ENCODE data around the gene SLAMF1.

SLAMF1 gene

DNA sequence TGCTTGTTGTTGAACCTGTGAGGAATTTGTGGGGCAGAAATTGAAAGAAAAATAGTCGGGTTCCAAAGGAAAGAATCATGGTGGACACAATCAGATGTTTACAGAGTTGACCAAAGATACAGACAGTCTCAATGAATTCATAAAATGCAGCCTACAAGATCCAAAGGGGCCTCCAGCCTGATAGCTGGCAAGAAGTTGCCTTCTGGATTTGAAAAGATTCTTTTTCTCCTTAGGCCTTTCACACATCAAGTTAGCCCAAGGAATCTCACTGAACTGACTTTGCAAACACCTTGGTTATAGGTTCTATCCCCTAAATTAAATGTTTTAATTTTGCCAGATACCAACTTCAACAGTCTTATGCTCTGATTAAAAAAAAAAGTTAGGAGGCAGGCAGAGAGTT lies 21.5 kb downstream of the SLAMF1 start:
- no peak for DNase-seq (ENCODE audit: low read depth in 3 of 3)

DNA sequence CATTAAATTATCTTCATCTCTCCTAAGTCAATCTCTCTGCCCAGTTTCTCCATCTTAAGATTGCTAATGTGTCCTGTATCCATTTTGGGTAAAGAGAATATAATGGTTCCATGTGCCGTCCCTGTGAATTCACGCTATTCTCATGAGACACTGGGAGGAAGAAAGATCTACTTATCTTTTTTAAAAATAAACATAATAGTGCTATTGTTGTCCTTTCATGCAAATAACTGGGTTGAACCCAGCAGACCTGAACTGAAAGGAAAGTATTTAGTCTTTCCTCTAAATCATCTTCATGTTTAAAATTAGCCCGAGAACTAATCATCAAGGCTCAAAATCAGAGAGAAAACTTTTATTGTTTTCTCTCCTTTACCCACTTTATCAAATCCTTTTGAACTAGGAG lies 22.4 kb downstream of the SLAMF1 start:
- no peak for DNase-seq (ENCODE audit: low read depth in 3 of 3)

DNA sequence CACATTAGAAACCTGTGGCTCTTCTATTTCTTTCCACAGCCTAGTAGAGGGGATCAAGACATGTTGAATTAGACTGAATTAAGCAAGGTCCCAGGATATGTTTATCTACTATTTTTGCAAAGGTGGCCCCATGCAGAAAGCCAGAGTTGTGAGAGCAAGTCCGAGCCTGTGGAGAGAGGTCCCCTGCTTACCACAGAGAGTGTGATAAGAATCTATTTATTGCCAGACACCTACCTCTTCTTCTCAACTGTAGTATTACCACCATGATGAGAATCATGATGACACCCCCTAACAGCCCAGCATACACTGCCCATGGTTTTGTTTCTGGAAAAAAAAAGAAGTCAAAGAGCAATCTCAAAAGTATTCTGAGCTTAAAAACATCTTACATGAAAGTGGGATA lies 23.0 kb downstream of the SLAMF1 start:
- no peak for DNase-seq (ENCODE audit: low read depth in 3 of 3)

DNA sequence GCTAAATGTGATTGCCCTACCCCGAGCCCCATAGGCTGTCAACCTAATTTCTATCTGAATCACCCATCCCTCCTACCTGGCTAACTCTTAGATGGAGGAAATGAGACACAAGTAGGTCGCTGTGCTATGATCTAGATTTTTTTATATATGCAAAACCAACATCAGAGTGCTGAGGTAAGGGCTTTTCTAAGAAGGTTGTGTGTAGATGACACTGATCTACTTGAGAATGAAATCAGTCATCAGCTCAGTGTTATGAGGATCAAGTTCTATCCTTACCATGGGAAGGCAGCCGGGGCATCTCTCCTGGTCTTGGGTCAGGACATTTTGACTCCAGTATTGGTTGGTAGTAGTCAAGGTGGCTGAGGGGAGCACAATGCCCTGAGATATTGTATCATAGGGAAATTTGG lies 23.6 kb downstream of the SLAMF1 start:
- DNase-seq (ENCODE audit: low read depth in 3 of 3): no peak

DNA sequence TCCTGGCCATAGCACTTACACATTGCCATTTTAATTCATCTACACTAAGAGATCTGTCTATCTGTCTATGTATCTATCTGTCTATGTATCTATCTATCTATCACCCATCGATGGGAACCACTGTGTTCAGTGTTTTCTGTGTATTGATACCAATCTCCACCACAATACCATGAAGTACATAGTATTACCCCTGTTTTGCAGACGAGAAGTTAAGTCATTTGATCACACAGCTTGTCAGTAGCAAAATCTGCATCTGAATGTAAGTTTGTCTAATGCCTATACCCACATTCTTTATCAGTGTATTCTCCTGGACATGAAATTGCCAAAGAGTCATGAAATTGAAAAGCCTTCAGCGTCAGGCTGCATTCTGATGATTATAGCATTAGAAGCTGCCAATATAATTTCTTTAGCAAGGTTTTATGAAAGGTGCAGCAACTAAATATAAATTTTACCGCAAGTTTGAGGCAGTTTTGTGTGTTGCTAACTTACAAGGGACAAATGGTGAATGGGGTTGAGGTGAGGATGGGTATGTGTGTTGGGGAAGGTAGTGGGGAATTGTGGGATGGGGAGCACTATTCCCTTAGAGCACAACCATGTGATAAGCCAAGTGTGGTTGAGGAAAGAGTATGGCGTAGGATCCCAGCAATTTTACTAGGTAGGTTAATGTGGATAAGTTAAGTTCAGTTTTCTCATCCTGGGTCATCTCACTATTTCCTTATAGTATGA lies 24.2 kb downstream of the SLAMF1 start:
- DNase-seq (ENCODE audit: low read depth in 3 of 3): no peak

DNA sequence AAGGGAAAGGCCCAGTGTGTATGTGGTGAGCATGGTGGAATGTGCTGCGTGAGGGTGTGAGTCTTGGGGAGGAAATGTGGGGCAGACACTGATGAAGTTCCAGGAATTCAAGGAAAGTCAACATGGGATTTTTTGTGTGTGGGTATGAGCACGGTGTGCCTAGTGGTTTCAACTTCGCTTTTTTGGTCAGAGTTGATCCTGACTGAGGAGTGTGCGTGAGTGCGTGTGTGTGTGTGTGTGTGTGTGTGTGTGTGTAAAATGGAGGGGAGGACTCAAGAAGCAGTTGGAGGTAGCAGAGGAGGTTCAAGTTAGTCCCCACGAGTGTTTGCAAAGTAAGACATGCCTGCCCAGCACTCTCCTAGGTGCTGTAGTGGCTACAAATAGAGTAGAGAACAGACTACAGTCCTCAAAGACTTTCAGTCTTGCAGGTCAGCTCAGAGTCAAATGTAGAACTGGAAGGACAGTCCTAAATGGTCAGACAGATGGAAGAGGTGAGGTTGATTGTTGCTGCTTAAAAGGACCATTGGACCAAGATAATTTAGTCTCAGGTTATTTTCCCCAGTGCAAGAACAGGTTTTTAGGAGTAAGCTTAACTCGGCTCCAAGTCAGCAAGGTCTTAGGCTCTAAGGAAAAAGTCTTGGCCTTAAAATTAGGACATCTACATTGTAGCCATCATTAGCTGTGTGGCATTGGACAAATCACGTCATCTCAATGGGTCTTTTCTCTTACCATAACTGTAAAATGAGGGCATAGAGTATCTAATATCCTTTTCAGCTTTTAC lies 25.0 kb downstream of the SLAMF1 start:
- no peak for DNase-seq (ENCODE audit: low read depth in 3 of 3)

DNA sequence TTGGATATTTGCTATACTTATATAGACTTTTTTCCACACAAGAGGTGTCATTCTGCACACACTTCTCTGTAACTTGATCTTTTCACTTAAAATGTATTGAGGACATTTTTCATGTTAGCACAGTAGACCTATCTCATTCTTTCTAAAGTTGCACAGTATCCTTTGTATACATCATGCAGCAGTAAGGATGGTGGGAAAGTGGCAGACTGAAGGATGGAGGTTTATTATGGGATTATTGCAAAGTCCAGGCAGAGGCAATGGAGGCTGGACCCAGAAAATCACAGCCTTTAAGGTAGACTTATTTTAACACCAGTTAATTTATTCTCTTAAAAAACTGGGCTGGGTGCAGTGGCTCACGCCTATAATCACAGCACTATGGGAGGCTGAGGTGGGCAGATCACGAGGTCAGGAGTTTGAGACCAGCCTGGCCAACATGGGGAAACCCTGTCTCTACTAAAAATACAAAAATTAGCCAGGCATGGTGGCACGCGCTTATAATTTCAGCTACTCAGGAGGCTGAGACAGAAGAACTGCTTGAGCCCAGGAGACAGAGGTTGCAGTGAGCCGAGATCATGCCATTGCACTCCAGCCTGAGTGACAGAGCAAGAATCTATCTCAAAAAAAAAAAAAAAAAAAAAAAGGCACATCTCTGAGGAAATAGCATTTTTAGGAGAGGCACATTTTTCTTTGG lies 25.8 kb downstream of the SLAMF1 start:
- DNase-seq (ENCODE audit: low read depth in 3 of 3): no peak

DNA sequence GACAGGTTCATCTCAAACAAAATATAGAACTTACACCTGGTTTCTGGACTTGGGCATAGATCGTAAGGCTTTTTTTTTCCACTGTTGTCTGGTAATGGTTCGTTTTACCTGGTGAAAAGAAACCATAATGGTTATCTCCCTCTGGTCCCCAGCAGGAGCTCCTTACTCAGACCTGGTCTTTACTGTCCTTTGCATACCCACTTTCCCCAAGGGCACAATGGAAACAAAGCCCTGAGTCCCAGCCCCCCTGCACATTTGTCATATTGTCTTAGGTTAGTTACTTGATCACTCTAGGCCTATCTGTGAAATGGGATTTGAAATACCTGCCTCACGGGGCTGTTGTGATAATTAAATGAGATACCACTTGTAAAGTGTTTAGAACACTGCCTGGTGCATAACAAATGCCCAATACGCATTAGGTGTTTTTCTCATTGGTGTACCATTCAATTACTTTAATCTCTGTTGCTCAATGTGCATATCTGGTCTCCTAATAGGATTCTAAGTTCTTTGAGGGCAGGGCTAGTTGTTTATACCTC lies 27.0 kb downstream of the SLAMF1 start:
- no peak for DNase-seq (ENCODE audit: low read depth in 3 of 3)

DNA sequence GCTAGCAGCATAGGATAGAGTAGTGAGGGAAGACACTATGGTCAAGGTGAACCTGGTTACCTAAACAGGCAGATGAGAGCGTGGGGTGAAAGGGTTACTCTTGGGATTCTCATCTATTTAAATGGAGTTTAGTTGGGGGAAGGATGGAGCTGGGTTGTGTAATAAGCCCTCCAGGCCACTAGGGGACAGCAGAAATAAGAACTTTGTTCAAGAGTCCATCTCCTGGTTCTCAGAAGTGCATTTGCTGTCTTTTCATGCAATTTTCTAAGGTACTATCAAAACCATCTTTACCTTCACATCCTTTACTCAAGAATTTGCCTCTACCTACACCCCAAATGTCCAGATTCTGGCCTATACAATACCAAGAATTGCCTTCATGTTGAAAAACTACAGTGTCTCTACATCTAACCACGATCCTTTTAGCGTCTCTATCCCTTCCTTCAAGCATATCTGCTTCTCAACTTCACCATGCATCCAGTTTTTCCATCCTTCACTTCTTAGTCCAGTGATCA lies 28.0 kb downstream of the SLAMF1 start:
- DNase-seq (ENCODE audit: low read depth in 3 of 3): no peak

DNA sequence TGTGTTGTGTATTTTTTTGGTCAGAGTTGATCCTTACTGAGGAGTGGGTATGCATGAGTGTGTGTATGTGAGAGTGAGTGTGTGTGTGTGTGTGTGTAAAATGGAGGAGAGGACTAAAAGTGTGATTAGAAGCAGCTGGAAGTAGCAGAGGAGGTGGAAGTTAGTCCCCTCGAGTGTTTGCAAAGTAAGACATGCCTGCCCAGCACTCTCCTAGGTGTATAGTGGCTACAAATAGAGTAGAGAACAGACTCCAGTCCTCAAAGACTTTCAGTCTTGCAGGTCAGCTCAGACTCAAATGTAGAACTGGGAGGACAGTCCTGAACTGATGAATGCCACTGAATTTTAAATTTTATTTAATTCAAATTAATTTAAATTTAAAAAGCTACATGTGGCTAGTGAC lies 28.5 kb downstream of the SLAMF1 start:
- DNase-seq (ENCODE audit: low read depth in 3 of 3): no peak

DNA sequence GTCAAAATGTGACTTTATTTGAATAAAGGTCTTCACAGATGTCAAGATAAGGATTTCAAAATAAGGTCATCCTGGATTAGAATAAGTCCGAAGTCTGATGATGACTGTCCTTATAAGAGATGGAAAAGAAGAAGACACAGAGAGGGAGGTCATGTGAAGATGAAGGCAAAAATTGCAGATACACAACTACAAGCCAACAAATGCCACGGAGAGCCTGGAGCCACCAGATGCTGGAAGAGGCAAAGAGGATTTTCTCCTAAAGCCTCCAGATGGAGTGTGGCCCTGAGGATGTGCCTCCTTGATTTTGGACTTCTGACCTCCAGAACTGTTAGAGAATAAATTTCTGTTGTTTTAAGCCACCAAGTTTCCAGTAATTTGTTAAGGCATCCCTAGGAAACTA lies 31.2 kb downstream of the SLAMF1 start:
- no peak for DNase-seq (ENCODE audit: low read depth in 3 of 3)

DNA sequence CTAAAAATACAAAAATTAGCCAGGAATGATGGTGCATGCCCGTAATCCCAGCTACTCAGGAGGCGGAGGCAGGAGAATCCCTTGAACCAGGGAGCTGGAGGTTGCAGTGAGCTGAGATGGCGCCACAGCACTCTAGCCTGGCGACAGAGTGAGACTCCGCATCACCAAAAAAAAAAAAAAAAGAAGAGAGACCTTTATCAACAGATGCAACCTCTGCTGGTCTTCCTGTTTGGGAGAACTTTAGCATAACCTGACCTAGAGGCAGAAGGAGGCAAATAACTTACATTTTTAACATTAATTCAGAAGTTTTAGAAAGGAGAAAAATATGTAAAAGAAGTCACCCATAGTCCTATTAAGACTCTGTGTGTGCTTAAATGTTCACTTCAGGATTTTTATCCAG lies 32.4 kb downstream of the SLAMF1 start:
- DNase-seq (ENCODE audit: low read depth in 3 of 3): no peak

DNA sequence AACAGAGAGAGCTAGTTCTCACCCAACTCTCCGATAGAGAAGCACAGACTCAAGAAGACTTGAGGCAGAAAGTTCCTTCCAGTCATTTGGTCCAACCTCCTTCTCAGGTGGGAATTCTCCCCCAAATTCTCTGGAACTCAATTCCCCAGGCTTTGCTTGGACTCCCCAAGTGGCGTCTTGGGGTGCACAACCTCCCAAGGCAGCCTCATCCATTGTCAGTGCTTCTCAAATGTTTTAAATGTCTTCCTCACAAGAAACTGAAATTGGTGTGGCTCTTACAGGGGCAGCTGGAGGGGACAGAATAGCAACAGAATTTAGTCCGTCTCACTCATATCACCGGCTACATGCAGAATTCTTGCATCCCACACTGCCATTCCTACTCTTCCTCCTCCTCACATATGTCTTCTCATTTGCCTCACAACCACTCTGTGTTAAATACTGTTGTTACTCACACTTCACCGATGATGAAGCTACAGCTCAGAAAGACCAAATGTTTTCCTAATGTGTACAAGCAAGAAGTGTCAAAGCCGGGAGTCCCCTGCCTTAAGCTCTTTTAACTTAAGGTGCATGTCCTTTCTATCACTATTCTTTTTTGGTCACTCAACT lies 34.1 kb downstream of the SLAMF1 start:
- DNase-seq (ENCODE audit: low read depth in 3 of 3): no peak

DNA sequence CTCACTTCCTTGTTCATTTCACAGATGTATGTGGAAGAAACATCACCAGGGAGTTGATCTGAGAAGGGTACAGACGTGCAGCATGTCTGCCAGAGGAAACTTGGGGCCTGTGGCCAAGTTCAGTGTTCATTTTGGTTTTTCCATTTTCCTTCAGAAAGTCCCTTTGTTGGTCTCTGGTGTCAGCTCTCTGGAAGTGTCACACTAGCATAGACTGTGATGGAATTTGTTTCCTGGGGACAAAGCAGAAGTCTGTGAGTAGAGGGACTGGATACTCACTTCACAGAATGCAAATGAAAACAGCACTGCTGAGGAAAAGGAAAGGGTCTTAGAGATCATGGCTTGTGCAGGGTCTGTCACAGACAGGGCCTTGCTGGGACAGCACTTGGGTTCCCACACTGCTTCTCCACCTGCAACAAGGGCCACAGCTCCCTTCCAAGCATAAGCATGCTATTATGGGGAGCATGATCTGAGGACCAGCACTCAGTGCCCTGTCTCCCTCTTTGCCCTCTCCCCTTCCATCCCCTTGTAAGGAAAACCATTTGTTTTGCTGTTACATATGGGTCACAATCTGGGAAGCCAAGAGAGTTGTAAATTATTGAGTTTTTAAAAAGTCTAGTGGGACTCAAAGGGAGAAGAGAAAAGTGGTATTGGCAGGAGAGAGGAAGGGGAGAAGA lies 36.1 kb downstream of the SLAMF1 start:
- no peak for DNase-seq (ENCODE audit: low read depth in 3 of 3)

DNA sequence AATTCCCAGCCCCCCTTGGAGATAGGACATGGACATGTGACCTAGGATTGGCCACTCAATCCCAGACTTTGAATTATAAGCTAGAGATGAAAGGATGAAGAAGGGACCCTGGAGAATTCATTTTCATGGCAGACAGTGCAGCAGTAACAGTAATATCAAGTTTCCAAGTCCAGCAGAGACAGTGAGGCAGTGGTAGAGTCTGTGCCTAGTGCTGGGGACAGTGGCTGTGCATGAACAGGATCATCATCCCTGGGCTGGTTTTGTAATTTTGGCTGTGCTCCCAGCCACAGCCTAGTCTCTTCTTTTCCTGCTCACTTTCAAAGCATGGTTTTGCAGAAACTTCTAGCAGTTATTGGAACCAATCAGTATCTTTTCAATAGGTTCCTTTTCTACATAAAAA lies 37.9 kb downstream of the SLAMF1 start:
- DNase-seq (ENCODE audit: low read depth in 3 of 3): no peak

DNA sequence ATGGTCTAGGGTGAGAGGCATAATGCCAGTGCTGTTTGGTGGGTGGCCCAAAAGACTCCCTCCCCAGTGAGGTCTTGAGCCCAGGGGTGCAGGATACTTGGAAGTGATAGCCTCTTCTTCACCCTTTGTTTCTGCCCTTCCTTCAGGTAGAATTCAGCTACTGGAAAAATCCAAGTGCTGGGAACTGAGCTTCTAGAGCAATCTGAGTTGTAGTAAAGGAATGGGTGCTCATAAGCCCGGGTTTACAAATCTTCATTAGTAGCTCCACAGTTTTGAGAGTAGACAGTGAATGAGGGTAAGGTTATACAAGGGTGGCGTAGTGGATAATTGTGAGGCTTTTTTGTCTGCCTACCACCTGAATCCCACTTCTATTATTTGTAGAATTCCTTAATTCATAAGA lies 38.3 kb downstream of the SLAMF1 start:
- no peak for DNase-seq (ENCODE audit: low read depth in 3 of 3)

DNA sequence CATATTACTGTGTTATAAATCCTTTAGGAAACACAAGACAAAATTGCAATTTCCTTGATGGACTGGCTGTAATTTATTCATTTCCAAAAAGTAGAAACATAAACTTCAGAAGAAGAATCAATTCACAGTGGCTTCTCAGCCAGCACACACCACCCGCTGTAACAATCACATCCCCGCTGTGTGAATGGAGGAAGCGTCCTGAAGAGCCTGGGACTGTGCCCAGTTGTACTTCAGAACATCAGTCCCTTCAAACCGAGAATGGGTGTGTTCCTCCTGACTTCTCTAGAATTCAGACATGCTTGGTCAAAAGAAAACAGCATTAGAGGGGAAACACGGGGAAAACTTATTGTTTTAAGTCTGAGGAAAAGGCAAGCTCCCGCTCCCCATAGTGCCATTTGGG lies 38.8 kb downstream of the SLAMF1 start:
- DNase-seq (ENCODE audit: low read depth in 3 of 3): no peak

DNA sequence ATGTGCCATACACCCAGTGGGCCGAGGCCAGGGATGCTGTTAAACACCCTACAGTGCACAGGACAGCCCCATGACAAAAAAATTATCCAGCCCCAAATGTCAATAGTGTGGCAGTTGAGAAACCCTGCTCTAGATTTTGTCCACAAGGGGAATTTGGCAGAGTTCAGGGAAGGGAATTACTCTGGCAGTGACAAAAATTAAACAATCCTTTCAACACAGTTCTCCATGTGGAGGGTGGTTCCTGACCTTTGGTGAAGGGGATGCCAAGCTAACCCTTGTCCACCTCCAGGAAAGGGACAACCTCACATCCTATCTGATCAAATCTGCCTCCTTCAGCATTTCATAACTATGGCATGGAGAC lies 39.2 kb downstream of the SLAMF1 start:
- DNase-seq (ENCODE audit: low read depth in 3 of 3): no peak

DNA sequence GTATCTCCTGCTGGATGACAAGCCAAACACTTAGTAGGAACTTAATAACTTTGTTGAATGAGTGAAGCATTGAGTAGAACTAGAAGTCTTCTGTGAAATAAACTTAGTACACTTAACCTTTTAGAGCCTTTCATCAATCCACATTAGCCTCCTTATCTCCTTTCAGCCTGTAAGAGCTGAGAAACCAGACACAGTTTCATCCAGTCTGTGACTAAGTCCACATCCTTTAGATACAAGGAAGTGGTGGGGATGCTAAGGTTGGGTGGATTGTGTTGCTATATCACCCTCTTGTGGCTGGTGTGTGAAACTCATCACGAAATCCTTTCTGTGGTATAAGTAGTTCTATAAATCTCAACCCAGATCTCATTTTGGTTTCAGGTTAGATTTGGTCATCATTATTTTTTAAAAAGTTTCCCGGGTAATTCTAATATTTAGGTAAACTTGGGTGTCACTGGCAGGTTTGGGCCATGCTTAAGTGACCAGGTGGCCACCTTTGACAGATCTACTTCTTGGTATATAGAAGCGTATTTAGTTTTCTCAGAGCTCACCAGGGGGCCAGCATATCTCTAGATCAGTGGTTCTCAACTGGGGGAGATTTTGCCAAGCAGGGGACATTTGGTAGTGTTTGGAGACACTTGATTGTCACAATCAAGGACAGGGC lies 39.7 kb downstream of the SLAMF1 start:
- no peak for DNase-seq (ENCODE audit: low read depth in 3 of 3)

DNA sequence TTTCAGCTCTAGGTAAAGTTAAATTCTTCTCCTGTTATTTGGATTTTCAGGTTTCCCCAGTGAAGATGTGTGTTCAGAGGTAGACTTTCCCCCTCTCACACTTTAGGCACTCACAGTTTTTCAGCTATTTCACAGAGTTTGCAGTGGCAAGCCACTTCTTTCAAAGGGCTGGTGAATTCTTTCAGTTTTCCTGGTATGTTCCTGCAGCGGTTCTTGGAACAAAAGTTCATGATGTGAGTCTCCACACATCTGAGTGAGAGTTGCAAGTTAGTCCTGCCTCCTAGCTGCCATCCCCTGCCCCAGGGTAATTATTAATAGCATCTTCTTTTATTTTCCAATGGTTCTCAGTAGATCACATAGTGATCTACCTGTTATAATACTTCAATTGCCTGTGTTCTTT lies 40.2 kb downstream of the SLAMF1 start:
- DNase-seq (ENCODE audit: low read depth in 3 of 3): no peak

Data from stimulated activated CD4-positive, alpha-beta T cell treated with anti-CD3 and anti-CD28 coated beads, TNF-alpha, amount 100 ng/mL, for 48 hours (primary cell).